ENCODE data around the gene DENR. TPM values are rescaled to one million over a fixed set of nuclear protein-coding genes. Genes with fewer than 3 reads are reported as not detected.
"Not testable (repeated sequence)": the region's sequence is repeated elsewhere in the genome, so short reads cannot be mapped to it uniquely, and the experiment has no call there.

The DENR gene, protein sequence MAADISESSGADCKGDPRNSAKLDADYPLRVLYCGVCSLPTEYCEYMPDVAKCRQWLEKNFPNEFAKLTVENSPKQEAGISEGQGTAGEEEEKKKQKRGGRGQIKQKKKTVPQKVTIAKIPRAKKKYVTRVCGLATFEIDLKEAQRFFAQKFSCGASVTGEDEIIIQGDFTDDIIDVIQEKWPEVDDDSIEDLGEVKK
- total RNA-seq, result 10 to 100 TPM in 3 of 4 donors, 1 to 10 TPM in 1; 3.6 to 31.6 (median 23.5) TPM

DNA sequence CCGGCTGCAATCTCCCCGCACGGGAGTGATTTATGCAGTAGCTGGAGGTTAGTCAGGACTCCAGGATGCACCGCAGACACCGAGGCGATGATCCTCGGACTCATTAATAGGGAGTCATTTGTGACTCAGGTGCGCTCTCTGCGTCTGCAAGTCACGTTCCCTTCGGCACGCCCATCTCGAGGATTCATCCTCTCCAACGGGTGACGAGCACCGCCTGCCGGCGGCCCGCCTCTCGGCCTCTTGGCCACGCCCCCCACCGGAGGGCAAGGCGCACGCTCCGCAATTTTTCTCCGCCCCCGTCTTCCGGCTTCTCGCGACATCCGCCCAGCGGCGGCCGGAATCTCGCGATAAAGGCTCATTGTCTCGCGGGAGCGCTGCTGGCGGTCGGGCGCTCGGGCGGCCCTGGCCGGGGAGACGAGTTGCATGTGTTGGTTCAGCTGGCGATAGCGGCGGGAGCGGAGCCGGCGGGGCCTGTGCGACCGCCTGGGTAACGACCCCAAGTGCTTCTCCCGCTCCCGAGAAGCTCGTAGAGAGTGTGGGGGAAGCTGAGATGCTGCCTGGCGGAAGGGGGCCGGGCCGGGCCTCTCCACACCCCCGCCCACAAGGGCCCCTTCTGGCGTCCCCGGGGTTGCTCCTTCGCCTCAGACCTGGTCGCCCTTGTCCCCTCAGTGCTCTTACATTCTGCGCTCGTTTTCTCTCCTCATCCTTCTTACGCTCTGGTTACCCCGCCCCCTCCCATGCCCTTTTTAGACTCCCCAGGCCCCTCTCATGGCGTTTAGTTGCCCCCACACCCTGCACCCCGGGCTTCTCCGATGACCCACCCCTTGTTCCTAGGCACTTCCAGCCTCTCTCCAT, at the start of gene DENR:
DENR (plus strand) TSS at position 361 of the 855 bp plus-strand sequence. CDS start 878 bp downstream, outside the sequence.
- intact Hi-C loops (cut with DNase I; ENCODE audit: low total_unique reads), result no loop called here
- Histone ChIP-seq H3K27ac (peak within 1 kb of the TSS; percentile 80 to 88 (median 86)), H3K4me1 (peaks cover 9 to 22% (median 12%) of the 10 kb centered on the region in 4 donors), H3K36me3 (peaks cover 0 to 12% (median 3%) of the 10 kb centered on the region in 4 donors), H3K4me3 (peak within 1 kb of the TSS; percentile 51 to 85 (median 71)), H3K27me3 (no peaks in the 10 kb centered on the region), H3K9me3 (no peaks in the 10 kb centered on the region)
- peak; percentile 61 to 94 (median 86) for TF ChIP-seq POLR2AphosphoS5 (IDR thresholded peaks at IDR 0.05)
- no peak for TF ChIP-seq EP300 (IDR thresholded peaks at IDR 0.05; ENCODE audit: low read depth)
- TF ChIP-seq POLR2A (IDR thresholded peaks at IDR 0.05), result peak; percentile 85
- TF ChIP-seq, protein P1, sequence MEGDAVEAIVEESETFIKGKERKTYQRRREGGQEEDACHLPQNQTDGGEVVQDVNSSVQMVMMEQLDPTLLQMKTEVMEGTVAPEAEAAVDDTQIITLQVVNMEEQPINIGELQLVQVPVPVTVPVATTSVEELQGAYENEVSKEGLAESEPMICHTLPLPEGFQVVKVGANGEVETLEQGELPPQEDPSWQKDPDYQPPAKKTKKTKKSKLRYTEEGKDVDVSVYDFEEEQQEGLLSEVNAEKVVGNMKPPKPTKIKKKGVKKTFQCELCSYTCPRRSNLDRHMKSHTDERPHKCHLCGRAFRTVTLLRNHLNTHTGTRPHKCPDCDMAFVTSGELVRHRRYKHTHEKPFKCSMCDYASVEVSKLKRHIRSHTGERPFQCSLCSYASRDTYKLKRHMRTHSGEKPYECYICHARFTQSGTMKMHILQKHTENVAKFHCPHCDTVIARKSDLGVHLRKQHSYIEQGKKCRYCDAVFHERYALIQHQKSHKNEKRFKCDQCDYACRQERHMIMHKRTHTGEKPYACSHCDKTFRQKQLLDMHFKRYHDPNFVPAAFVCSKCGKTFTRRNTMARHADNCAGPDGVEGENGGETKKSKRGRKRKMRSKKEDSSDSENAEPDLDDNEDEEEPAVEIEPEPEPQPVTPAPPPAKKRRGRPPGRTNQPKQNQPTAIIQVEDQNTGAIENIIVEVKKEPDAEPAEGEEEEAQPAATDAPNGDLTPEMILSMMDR (IDR thresholded peaks at IDR 0.05), result peak; percentile 60 to 79 (median 74)
- 1% methylated on average over 13 to 70 of the region's 73 CpGs for WGBS, 2 donors (ENCODE audit: low coverage in 1 of 2)
- in situ Hi-C loops (cut with MboI; ENCODE audit: low pct_ligation_motif_present in 1 of 4, low pct_unique_long_range_greater_than_20kb in 1 of 4, low sequenced_read_pairs in 3 of 4), result no loop called here
- peak; percentile 100 for DNase-seq

DNA sequence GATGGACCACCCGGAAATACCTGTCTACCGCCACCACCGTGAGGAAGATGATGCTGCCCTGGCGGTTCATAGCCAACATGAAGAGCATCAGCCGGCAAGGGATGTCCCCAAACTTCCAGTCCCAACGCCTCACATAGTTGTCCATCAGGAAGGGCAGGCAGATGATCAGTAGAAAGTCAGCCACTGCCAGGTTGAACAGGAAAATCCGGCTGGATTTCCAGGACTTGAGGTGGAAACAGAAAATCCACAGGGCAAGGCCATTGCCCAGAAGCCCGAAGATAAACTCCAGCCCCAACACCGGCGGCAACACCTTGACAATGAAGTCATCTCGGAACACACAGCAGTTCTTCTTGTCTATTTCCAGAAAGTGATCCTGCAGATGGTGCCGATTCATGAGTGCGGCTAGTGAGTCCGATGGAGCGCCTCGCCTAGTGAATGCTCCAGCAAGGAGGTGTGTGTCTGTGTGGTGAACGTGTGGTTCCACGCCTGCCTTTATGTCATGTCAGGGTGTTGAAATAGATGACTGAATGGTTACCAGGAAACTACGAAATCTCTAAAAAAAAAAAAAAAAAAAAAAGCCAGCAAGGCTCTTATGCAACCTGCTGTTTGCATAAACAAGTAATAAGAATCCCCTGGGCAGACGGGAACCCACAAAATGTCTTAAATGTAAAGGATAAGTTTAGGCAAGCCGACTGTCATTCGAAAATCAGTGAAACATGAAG, 49.6 kb upstream of the DENR start, which contains the start of gene HCAR2:
HCAR2 (minus strand) TSS at position 468 of the 722 bp plus-strand sequence; CDS start at position 394, 74 bp downstream.
- H3K27ac ChIP-seq; in situ Hi-C loops (cut with MboI; ENCODE audit: low pct_ligation_motif_present in 1 of 4, low pct_unique_long_range_greater_than_20kb in 1 of 4, low sequenced_read_pairs in 3 of 4); intact Hi-C loops (cut with DNase I; ENCODE audit: low total_unique reads); H3K27me3 ChIP-seq; H3K4me3 ChIP-seq; H3K4me1 ChIP-seq; H3K36me3 ChIP-seq; H3K9me3 ChIP-seq; DNase-seq: not testable (repeated sequence)
- WGBS, 2 donors (ENCODE audit: low coverage in 1 of 2), result 66 to 83% methylated on average over 5 to 22 of the region's 22 CpGs

DNA sequence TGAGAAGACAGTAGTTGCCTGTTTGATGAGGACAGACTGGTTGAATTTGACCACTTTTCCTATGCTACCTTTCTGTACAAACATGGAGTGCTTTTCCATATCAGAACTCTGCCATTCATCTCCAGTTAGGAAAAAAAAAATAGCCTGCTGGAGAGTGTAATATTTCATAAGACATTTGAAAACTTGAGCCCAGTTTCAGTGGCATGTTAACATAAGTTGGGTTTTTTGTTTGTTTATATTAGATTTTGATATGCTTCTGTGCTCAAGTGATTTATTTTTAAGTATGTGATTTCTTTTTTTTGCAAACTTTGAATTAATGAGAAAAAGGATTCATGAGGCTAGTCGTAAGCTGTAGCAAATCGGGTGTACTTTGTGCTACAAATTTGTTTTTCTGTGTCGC, 48.8 kb upstream of the DENR start:
- in situ Hi-C loops (cut with MboI; ENCODE audit: low pct_ligation_motif_present in 1 of 4, low pct_unique_long_range_greater_than_20kb in 1 of 4, low sequenced_read_pairs in 3 of 4), result not testable (repeated sequence)

DNA sequence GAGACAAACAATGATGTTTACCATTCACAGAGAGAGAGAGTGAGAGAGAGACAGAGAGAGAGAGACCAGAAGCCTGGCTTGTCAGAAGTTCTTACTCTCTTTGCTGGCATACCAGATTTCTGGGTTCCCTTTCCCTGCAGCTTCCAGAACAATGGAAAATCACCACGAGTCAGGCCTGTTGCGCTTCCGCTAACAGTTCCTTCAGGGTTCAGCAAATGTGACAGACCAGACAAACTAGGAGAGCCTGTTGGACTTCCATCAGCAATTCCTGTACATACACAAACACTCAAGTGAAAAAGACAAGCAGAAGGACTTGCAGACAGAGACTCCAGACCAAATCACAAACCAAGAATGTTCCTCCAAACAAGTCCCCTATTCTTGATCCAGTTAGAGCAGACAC, 43.3 kb upstream of the DENR start:
- H3K9me3 ChIP-seq; H3K36me3 ChIP-seq; H3K4me1 ChIP-seq; in situ Hi-C loops (cut with MboI; ENCODE audit: low pct_ligation_motif_present in 1 of 4, low pct_unique_long_range_greater_than_20kb in 1 of 4, low sequenced_read_pairs in 3 of 4); intact Hi-C loops (cut with DNase I; ENCODE audit: low total_unique reads); H3K27me3 ChIP-seq; H3K4me3 ChIP-seq; H3K27ac ChIP-seq; DNase-seq: not testable (repeated sequence)
- no CpG with 5 or more reads among the region's 3 CpGs for WGBS, 2 donors (ENCODE audit: low coverage in 1 of 2)

More for the DNA sequence above, 48.8 kb upstream of the DENR start:
- intact Hi-C loops (cut with DNase I; ENCODE audit: low total_unique reads); H3K36me3 ChIP-seq; H3K4me3 ChIP-seq; DNase-seq; H3K27me3 ChIP-seq; H3K4me1 ChIP-seq; H3K9me3 ChIP-seq; H3K27ac ChIP-seq: not testable (repeated sequence)
- WGBS, 2 donors (ENCODE audit: low coverage in 1 of 2), result 73 to 87% methylated on average over 2 to 3 of the region's 3 CpGs

DNA sequence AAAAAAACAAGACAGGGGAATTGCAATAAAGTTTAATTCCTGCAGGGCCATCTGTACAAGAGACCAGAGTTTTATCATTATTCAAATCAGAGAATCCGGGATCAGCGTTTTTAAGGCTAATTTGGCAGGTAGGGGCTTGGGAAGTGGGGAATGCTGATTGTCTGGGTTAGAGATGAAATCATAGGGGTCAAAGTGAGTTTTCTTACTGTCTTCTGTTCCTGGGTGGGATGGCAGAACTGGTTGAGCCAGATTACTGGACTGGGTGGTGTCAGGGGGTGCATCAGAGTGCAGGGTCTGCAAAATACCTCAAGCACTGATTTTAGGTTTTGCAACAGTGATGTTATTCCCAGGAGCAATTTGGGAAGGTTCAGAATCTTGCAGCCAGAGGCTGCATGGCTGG, 42.3 kb upstream of the DENR start:
- DNase-seq; in situ Hi-C loops (cut with MboI; ENCODE audit: low pct_ligation_motif_present in 1 of 4, low pct_unique_long_range_greater_than_20kb in 1 of 4, low sequenced_read_pairs in 3 of 4); H3K9me3 ChIP-seq; H3K4me3 ChIP-seq; H3K27me3 ChIP-seq; H3K36me3 ChIP-seq; H3K27ac ChIP-seq; H3K4me1 ChIP-seq: not testable (repeated sequence)
- WGBS, 2 donors (ENCODE audit: low coverage in 1 of 2), result 70% methylated on average over 2 of the region's 2 CpGs; no CpG with 5 or more reads in 1 of the 2 donors
- intact Hi-C loops (cut with DNase I; ENCODE audit: low total_unique reads), result loop anchor here (10.0 kb wide), 1 partner anchor 716 kb away; no protein-coding TSS in a partner anchor

DNA sequence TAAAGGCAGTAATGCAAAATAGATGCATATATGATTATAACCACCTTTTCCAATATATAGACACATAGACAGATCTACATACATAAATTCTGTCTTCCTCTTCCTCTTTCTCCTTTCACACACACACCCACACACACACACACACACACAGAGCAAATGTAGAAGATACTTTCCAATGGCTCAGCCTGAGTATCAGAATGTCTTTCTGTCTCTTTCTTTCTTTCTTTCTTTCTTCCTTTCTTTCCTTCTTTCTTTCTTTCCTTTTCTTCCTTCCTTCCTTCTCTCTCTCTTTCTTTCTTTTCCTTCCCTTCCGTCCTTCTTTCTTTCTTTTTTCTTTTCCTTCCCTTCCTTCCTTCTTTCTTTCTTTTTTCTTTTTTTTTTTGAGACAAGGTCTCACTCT, 41.4 kb upstream of the DENR start:
- H3K4me3 ChIP-seq; H3K9me3 ChIP-seq; H3K4me1 ChIP-seq; DNase-seq; H3K27me3 ChIP-seq; in situ Hi-C loops (cut with MboI; ENCODE audit: low pct_ligation_motif_present in 1 of 4, low pct_unique_long_range_greater_than_20kb in 1 of 4, low sequenced_read_pairs in 3 of 4); H3K36me3 ChIP-seq; H3K27ac ChIP-seq: not testable (repeated sequence)
- WGBS, 2 donors (ENCODE audit: low coverage in 1 of 2), result 71 to 81% methylated on average over 1 of the region's 1 CpG
- intact Hi-C loops (cut with DNase I; ENCODE audit: low total_unique reads), result loop anchor here (10.0 kb wide), 1 partner anchor 716 kb away; no protein-coding TSS in a partner anchor

DNA sequence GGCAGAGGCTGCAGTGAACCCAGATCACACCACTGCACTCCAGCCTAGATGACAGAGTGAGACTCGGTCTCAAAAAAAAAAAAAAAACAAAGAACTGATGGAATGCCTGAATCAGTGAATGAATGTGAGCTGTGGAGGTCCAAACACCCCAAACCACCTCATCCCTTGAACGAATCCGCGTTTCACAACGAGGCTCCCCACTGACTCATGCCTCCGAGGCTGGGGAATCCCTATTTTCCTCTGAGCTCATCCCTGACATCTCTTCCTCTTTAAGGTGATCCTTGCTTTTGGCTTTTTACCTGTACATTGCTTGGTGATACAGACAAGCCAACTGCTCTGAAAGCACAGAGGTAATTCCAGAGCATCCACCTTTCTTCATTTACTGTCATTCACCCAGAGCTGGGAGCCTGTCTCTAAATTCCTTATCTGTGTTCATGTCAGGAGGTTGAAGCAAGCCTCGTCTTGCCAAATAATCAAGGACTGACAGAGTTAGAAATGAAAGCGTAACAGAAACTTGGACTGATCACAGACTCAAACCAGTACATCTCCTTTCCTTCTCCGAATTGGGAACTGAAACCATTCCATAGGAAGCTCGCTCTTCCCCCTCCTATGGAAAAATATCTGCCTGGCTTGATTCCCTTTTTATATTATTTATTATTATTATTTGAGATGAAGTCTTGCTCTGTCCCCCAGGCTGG, 39.0 kb upstream of the DENR start:
- H3K4me1 ChIP-seq; H3K4me3 ChIP-seq; H3K27ac ChIP-seq; H3K9me3 ChIP-seq; in situ Hi-C loops (cut with MboI; ENCODE audit: low pct_ligation_motif_present in 1 of 4, low pct_unique_long_range_greater_than_20kb in 1 of 4, low sequenced_read_pairs in 3 of 4); DNase-seq; H3K27me3 ChIP-seq; H3K36me3 ChIP-seq: not testable (repeated sequence)
- 61 to 69% methylated on average over 3 to 5 of the region's 10 CpGs for WGBS, 2 donors (ENCODE audit: low coverage in 1 of 2)
- intact Hi-C loops (cut with DNase I; ENCODE audit: low total_unique reads), result loop anchor here (10.0 kb wide), 1 partner anchor 719 kb away; no protein-coding TSS in a partner anchor

DNA sequence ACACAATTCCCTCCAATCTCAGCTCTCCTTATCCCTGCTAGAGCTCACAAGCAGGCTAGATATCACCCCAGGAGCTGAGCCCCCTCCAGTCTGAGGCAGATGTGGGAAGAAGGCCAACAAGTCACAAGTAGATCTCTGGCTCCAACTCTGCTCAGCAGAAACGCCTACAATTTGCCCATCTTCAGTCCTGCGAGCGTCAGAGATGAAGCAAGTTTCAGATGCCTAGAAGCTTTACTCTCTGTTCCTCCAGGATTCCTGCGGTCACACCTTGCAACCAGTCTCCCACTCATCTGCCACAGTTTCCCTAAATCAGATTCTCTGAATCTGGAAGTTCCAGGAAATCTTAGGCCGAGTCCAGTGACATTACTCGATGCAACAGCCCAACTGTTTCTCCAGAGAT, 37.4 kb upstream of the DENR start:
- intact Hi-C loops (cut with DNase I; ENCODE audit: low total_unique reads), result loop anchor here (10.0 kb wide), 1 partner anchor 720 kb away; no protein-coding TSS in a partner anchor
- H3K27ac ChIP-seq; DNase-seq; H3K4me3 ChIP-seq; H3K9me3 ChIP-seq; H3K27me3 ChIP-seq; H3K4me1 ChIP-seq; in situ Hi-C loops (cut with MboI; ENCODE audit: low pct_ligation_motif_present in 1 of 4, low pct_unique_long_range_greater_than_20kb in 1 of 4, low sequenced_read_pairs in 3 of 4); H3K36me3 ChIP-seq: not testable (repeated sequence)
- 87% methylated on average over 6 of the region's 6 CpGs; no CpG with 5 or more reads in 1 of the 2 donors for WGBS, 2 donors (ENCODE audit: low coverage in 1 of 2)

Data from transverse colon (tissue), 4 donors.